ENCODE data around the gene GAK.
"Not testable (repeated sequence)": the region's sequence is repeated elsewhere in the genome, so short reads cannot be mapped to it uniquely, and the experiment has no call there.

The GAK gene

DNA sequence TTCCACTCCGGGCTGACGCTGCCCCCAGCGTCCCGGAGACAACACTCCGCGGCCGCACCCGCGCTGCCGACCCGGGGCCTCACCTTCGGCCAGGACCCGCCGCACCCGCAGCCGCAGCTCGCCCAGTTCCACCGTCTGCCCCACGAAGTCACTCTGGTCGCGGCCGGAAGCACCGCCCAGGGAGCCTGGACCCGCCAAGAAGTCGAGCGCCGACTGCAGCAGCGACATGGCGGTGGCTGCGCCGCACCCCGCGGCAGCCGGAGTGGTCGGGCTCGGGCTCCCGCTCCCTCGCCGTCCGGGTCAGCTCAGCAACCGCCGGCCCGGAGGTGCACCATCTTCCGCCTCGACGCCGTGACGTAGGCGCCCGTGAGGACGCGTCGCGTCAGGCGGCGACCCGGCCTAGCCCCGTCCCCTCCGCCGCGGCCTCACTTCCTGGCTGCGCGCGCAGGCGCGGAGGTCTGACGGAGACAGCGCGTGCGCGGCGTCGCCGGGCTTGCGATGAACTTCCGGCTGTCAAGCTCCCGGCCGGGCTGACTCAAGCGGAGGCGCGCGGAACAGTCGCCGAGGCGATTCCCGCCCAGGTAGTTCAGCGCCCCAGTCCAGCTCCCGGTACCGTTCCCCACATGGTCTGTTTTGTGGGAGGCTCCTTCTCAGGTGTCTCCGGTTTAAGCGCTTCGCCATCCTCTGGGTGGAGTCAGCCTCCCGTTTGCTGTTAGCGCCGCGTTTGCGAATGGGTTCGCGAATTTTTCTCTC is at the start of gene GAK, which contains the start of gene TMEM175:
GAK (minus strand) TSS at position 357 of the 753 bp plus-strand sequence; CDS start at position 228, 129 bp downstream.
TMEM175 (plus strand) TSS at position 501 of the 753 bp plus-strand sequence. CDS start 15,280 bp downstream, outside the sequence.
- FAIRE-seq = peak; percentile 99
- peak; percentile 99 for DNase-seq (ENCODE audit: insufficient read length, low spot score)

DNA sequence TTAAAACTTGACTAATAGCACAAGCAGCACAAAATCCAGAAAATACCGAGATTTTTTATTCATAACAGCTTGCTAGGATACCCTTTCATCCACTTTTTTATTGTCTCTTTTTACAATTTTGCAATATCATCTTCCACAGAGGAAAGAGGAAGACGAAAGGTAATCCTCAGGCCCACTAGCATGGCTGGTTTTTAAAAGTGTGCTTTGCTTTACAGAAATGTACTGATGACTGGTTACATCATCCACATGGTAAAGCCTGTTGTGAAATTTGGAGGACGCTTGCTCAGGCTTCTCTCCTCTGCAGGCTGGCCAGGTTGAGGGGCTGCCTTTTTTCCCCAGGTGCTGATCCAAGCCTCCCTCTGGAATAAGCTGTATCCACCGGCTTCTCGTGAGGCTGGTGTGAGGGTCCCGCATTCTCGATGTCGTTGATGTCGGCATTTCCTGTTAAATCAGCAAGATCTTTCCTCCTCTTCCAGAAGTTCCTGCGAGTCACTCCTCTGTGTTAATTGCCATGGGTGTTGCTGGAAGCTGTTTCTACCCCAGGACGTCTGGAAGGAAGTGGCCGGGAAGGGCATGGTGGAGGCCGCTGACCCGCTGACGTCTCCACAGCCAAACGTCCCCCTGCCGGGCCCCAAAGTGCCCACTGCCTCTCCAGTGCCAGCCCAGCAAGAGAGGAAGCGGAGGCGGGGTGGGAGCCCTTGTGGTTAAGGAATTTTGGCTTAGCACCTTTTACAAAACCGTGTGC is 47.0 kb upstream of the GAK start:
- DNase-seq (ENCODE audit: insufficient read length, low spot score) = no peak
- no peak for FAIRE-seq

DNA sequence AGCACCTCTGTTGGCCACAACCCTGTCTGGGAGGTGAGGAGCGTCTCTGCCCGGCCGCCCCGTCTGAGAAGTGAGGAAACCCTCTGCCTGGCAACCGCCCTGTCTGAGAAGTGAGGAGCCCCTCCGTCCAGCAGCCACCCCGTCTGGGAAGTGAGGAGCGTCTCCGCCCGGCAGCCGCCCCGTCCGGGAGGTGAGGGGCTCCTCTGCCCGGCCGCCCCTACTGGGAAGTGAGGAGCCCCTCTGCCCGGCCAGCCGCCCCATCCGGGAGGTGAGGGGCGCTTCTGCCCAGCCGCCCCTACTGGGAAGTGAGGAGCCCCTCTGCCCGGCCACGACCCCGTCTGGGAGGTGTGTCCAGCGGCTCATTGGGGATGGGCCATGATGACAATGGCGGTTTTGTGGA is 43.9 kb upstream of the GAK start:
- DNase-seq (ENCODE audit: insufficient read length, low spot score); FAIRE-seq: not testable (repeated sequence)

DNA sequence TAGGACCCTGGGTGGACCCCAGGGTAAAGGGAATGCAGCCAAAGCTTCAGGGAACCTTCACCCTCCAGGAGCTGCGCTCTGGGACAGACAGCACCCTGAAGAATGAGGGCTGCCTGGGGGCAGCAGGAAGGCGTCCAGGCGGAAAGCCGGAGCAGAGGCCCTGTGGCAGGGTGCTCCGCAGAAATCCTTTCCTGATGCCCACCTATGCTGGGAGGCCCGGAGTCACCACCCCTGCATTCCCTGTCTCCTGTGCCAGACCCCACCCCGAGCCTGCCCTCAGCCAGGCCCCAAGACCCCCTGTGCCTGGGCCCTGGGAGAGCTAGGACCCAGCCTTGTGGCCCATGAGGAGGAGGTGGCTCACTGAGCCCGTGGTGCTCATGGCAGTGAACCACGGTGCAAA is 42.6 kb upstream of the GAK start:
- no peak for DNase-seq (ENCODE audit: insufficient read length, low spot score)
- no peak for FAIRE-seq

DNA sequence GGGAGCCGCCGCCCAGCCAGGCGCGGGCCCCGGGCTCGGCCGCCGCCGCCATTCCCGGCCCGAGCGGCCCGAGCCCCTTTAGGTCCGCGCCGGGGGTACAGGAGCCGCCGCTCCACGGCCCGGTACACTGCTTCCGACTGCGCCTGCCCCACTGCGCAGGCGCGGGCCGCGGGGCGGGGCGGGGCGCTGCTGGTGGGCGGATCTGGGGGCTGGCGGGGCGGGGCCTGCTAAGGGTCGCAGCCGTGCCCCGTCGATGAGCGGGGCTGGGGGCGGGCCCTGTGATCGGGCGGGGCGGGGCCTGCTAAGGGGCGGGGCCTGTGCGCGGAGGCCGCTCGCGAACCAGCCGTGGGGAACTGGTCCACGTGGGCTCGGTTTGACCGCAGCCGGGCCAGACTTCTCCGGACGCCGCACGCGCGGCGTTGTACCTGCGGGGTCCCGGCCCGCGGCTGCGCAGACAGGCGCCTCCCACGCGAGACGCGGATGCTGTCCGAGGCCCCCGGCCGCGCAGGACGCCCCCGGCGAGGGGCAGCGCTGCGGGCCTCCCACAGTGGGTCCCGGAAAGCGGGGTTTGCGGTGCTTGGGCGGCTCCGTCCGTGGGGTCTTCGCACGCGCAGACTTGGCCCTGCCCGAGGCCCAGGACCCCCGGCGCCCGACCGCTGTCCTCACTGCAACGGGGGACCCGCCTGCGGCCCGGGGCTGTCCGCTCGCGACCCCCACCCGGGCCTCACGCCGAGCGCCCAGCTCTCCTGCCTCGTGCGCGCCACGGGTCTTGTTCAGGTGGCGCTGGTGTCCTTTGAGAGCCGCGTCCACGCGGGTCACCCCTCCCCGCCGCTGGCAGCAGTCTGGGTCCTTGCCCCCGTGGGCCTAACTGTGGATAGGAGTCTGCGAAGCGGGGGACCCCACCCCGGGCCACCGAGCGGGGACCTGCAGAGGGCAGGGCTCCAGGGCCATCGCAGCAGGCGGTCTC is 41.6 kb upstream of the GAK start, which contains the start of gene DGKQ:
DGKQ (minus strand) TSS at position 139 of the 967 bp plus-strand sequence; CDS start at position 52, 87 bp downstream.
- peak; percentile 54 for FAIRE-seq
- DNase-seq (ENCODE audit: insufficient read length, low spot score) = peak; percentile 87

DNA sequence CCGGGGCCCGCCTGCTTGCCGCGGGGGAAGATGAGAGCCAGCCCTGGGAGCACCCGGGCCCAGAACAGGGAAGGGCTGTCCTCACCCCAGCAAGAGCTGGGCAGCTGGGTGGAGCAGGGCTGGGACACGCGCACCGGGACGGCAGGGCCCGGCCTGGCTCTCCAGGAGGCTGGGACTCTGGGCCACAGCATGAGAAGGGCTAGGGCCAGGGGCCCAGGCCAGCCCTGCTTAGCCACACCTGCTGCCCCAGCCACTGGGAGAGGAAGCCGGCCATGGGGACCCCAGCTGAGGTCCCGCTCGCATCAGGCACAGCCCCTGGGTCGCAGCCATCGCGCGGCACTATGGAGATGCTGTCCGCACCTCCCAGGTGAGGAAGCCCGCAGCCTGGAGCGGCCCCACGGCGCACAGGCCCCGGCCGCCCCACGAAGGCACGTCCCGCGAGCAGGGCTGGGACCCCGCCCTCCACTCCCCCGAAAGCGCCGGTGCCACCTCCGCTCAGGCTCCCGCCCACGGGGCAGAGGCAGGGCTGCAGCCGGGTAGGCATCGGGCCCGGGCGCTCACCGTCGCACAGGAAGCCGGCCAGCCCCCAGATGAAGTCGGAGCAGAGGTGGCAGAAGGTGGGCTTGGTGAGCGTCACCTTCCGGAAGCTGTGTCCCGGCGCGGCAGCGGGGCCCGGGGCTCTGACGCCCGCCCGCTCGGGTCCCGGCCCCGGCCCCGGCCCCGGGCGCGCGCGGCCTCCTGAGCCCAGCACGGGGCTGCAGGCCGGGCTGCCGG is 40.7 kb upstream of the GAK start:
- DNase-seq (ENCODE audit: insufficient read length, low spot score) = peak; percentile 44
- no peak for FAIRE-seq

DNA sequence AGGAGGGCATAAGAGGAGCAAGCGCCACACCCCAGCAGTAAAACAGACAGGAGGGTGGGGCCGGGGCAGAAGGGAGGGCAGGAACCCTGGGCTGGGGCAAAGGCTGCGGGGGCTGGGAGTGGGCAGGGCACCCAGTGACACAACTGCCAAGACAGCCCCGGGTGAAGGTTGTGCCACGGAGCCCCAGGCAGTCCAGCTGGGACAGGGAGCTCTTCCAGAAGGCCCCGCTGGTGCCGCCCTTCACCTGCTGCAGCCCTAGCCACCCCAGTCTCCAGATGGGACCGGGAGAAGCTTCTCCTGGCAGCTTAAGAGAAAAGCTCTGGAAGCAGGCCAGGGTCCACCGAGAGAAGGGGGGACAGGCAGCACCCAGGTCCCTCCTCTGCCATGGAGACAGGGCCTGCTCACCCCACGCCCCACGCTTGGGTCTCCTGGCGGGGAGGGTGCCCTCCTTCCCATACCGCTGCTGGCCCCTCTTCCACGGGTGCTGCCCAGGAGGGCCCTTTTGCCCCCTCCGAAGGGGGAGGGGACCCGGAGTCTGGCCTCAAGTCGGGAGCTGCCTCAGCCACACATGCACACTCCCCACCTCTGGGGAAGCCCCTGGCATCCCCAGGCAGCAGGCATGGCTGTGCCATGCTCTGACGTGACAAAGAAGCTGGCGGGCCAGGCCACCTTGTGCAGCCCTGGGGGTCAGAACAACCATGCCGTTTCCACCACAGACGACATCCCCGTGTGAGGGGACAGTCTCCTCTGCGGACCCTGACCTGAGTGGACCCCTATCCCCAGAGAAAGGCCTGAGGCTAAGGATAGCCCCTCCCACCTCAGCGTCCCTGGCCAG is 39.8 kb upstream of the GAK start:
- no peak for FAIRE-seq
- DNase-seq (ENCODE audit: insufficient read length, low spot score) = no peak

DNA sequence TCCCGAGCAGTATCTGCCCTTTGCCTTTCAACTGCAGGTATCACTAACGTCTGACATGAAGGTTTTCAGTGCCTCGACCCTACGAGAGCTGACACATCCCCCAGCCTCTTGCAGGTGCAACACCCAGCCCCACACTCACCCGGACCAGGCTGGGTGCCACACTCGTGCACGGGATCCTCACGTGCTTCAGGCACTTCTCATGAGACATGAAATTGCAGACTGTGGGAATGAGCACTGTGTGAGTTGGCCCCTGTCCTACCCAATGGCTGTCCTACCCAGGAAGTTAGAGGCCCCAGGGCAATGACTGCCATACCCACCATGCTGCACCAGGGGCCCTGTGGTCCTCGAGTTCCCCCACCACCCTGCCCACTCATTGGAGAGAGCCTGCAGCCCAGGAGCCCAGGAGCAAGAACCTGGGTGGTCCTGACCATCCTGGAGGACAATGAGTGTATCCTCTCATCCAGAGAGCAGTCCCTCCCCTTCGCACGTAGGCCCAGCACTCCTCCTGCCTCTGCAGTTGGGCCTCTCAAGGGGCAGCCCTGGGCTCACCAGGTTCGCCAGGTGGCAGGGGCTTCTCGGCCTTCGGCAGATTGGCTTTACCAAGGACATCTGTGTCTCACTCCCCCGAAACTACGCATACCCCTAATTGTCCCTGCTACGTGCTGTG is 38.9 kb upstream of the GAK start:
- FAIRE-seq (no peak), DNase-seq (ENCODE audit: insufficient read length, low spot score) (no peak)

DNA sequence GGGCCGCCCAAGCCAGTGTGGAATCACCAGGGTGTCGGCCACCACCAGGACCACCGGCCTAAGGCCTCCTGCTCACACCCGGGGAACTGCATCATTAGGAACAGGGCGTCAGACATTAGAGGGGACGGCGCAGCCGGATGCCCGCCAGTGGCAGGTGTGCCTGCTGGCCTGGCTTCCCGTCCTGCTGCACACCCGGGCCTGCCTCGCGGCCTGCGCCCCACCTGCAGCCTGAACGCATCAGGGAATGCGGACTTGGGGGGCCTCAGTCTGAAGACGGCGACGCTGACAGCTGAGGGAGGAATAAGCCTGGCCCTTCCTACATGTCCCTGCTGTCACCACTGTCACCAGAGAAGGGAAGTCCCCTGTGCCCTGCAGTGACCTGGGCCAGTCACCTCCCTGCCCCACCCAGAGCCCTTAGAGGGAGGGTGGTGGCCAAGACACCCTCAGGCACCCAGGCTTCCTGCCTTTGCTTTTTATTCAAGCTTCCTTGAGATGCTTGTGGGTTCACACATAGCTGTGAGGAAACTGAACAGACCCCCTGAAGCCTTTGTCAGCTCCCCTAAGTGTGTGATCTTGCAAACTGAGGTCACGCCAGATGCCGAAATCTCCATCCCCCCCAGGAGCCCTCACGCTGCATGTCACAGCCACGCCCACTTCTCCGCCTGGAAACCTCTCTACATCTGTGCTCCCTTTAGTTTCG is 38.1 kb upstream of the GAK start:
- no peak for FAIRE-seq

DNA sequence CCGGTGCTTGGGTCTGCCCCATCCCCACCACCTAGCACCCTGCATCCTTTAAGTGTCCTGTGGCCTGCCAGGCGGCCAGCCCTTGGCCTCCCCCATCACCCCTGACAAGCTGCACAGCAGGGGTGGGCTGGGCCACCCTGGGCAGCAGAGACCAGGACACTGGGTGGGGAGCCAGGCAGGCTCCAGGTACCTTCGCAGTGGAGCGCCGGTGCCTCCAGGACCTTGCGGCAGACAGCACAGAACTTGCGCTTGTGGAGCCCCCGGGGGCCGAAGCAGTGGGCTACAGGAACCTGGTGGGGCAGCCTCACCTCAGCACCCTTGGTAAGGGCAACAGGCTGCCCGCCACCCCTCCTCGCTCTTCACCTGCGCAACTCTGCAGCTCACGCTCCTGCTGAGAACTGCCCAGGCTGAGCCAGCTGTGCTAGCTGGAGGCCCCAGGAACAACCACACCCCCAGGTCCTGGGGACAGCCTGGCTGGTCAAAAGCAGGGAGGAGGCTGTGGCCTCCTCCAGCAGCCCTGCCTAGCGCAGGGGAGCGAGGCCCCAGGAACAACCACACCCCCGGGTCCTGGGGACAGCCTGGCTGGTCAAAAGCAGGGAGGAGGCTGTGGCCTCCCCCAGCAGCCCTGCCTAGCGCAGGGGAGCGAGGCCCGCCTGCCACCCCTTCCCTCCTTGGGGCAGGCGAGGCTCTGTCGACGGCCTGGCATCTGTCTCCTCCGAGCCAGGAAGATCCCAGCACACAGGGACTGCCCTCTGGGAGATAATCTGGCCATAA is 36.7 kb upstream of the GAK start:
- no peak for FAIRE-seq
- DNase-seq (ENCODE audit: insufficient read length, low spot score) = no peak

More for the DNA sequence above, 38.1 kb upstream of the GAK start:
- no peak for DNase-seq (ENCODE audit: insufficient read length, low spot score)

DNA sequence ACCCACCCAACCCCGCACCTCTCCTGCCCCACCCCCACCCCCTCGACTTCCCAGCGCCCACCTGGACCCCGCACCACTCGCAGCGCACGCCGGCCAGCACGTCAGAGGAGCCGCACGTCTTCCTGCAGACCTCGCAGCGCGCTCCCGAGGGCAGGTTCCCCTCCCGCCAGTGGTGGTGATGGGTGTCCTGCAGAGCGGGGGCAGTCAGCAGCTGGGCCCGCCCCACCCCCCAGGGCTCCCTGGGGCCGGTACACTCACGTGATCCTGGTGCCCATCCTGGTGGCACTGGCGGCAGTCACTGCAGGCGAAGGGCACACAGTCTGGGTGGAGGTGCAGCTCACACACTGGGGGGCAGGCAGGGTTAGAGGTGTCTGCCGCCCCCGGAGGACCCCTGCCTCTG is 36.1 kb upstream of the GAK start:
- no peak for FAIRE-seq

DNA sequence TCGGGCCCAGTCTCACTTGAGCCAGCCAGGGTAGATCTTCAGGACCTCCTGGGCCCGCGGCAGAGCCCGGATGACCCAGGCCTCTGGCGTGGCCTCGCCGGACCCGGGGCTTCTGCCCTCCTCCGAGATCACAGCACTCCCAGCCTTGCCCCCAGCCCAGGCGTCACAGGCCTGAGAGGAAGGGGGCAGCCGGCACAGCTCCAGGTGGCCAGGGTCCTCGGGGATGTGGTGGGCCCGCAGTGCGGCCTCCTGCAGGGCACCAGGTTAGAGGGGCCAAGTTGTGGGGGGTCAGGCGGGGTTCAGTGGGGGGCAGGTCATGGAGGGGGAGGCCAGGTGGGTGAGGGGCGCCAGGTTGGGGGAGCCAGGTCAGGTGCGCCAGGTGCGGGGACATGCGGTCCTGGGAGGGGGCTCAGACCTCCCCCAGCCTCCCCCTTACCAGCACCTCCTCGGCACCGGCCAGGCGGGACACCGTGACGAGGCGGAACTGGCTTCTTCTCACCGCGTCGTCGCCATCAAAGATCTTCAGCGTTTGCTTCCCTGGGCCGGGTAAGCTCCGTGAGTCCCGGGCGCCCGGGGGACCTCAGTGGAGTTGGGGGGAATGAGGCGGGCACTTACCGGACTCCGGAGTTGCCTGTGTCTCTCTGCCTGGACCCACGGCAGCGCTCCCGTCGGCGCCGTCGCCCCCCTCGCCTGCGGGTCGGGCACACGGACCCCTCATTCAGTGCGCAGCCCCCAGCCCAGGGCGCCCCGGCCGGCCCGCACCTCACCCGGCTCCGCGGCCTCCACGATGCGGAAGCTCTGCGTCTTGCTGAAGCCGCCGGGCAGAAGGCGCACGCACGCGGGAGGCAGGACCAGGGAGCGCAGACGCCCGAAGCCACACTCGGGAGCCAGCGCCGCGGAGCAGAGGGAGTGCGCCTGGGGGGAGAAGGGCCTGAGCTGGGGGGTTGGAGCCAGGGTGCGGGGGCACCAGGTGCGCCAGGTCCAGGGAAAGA is 35.3 kb upstream of the GAK start:
- no peak for FAIRE-seq

More for the DNA sequence above, 36.1 kb upstream of the GAK start:
- DNase-seq (ENCODE audit: insufficient read length, low spot score) = no peak

DNA sequence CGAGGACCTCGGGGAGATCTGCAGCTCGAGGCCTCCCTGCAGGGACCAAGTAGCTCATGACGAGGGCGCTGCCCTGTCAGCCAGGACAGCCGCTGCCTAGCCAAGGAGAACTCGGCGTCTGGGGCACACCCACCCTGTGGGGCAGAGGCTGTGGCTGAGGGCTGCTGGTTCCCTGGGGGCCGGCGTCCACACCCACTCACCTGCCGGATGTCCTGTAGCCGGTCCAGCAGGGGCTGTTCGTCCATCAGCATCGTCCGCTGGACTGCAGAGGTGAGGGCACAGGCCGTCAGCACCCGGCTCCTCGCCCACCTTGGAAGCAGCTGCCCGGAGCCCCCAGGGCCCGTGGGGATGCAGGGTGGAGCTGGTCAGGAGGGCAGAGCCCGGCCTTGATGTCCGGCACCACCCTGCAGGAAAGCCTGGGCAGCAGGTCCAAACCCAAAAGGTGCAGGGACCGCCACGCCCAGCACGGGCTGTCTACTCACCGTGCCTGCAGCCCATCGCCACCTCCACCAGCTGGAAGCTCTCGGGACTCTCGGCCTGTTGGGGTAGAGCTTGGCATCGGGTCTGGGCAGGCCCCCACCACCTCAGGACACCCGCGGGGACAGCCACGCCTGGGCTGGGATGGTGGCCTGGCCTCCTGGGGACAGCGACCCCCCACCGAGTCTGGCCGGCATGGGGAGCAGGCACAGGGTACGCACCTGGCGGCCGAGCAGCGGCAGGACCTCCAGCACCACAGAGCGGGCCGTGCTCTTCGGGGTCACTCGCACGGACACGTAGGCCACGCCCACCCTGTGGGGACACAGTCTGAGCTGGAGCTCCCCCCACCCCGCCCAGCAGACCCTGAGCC is 34.4 kb upstream of the GAK start:
- DNase-seq (ENCODE audit: insufficient read length, low spot score) (no peak), FAIRE-seq (no peak)

More for the DNA sequence above, 35.3 kb upstream of the GAK start:
- no peak for DNase-seq (ENCODE audit: insufficient read length, low spot score)

DNA sequence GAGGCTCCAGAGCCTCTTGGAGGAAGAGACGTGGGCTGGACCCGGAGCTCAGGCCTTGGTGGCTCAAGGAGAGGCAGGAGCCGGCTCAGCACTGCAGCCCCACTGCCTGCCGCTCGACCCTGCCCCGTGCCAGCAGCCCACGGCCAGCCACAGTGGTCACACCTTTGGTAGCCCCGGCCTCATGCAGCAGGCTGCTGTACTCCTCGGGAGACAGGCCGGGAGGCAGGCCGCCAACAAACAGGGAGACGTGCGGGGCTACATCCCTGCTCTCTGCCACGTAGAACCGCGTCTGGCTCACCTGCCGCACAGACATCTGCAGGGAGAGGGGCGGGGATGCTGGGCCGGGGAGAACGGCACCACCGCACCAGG is 33.6 kb upstream of the GAK start:
- no peak for FAIRE-seq
- DNase-seq (ENCODE audit: insufficient read length, low spot score) = no peak
